Measurements from ENCODE around the gene HAP1.

Gene HAP1

GRCh38 chr17:41723801-41724475 is 10.5 kb downstream of the HAP1 start:
- no peak for DNase-seq (ENCODE audit: low spot score)
- TF ChIP-seq, protein P1, sequence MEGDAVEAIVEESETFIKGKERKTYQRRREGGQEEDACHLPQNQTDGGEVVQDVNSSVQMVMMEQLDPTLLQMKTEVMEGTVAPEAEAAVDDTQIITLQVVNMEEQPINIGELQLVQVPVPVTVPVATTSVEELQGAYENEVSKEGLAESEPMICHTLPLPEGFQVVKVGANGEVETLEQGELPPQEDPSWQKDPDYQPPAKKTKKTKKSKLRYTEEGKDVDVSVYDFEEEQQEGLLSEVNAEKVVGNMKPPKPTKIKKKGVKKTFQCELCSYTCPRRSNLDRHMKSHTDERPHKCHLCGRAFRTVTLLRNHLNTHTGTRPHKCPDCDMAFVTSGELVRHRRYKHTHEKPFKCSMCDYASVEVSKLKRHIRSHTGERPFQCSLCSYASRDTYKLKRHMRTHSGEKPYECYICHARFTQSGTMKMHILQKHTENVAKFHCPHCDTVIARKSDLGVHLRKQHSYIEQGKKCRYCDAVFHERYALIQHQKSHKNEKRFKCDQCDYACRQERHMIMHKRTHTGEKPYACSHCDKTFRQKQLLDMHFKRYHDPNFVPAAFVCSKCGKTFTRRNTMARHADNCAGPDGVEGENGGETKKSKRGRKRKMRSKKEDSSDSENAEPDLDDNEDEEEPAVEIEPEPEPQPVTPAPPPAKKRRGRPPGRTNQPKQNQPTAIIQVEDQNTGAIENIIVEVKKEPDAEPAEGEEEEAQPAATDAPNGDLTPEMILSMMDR (IDR thresholded peaks at IDR 0.05; ENCODE audit: extremely low read depth, missing control alignments) = no peak

GRCh38 chr17:41722231-41722630 is 12.2 kb downstream of the HAP1 start:
- no peak for DNase-seq (ENCODE audit: low spot score)
- TF ChIP-seq, protein P1 (IDR thresholded peaks at IDR 0.05; ENCODE audit: extremely low read depth, missing control alignments) = no peak

GRCh38 chr17:41718287-41718645 is 16.2 kb downstream of the HAP1 start:
- TF ChIP-seq, protein P1 (IDR thresholded peaks at IDR 0.05; ENCODE audit: extremely low read depth, missing control alignments) = no peak

DNA sequence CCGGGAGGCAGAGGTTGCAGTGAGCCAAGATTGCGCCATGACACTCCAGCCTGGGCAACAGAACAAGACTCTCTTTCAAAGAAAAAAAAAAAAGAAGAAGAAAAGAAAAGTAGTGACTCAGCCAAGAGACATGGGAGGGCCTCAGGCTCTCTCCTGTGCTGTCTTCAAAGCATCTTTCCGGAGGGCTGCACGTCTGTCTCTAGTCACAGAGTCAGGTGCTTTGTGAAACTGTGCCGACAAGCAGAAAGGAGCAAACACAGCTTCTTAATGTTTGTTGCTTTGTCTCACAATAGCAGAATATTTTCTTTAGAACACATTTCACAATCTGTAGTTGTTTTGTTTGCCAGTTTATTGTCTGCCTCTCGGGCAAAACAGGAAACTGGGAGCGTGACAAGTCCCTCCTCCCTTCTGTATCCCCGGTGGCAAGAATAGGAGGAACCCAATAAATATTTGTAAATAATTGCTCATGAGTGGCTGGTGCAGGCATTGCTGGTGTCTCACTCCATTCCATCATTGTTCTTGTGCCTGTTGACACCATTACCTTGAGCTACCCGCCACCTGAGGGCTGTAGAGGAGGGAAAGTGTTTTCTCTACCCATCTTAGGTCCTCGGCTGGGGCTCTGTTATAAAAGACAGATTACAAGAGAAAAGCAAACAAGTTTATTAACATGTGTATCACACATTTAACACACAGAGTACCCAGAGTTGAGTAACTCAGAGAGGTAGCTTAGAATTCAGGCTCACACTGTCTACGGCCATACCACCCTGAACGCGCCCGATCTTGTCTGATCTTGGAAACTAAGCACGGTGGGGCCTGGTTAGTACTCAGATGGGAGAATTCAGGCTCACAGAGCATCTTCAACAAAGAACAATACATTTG is 16.8 kb downstream of the HAP1 start:
- TF ChIP-seq, protein P1 (IDR thresholded peaks at IDR 0.05; ENCODE audit: extremely low read depth, missing control alignments) = no peak

More at GRCh38 chr17:41718287-41718645, 16.2 kb downstream of the HAP1 start:
- no peak for DNase-seq (ENCODE audit: low spot score)

GRCh38 chr17:41711669-41712400 is 22.6 kb downstream of the HAP1 start, which contains the start of gene GAST:
Gene GAST, plus strand, starts transcription at chr17:41712331. Its CDS starts 3,106 bp downstream, at chr17:41715437.
- TF ChIP-seq, protein P1 (IDR thresholded peaks at IDR 0.05; ENCODE audit: extremely low read depth, missing control alignments) = no peak
- DNase-seq (ENCODE audit: low spot score) = no peak

More for the DNA sequence above, 16.8 kb downstream of the HAP1 start:
- no peak for DNase-seq (ENCODE audit: low spot score)

DNA sequence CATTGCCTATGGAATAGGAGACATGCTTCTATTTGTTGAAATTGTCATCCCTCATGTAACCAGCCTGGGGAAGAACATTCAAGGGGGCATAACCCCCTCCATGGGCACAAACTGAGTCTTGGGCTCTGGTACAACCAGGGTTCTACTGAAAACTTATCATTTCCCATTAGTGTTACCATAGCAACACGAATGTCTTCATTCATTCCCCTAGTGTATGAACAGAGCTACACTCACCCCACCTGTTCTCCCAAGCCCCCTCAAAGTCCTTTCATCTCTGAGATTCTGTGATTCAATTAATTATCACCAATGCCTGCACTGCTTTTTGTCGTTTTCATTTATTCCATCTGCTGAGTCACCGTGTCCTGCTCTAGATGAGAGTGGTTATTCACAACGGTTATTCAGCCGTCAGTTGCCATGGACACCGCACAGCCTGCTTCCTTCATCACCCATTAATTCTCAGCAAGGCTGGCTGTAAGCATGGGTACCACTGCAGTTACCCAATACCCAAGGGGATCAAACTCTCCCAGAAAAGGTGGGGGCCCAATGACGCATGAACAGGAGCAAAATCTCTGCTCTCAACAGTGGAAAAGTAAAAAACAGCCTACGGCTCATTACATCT is 23.9 kb downstream of the HAP1 start:
- DNase-seq (ENCODE audit: low spot score) = no peak
- TF ChIP-seq, protein P1 (IDR thresholded peaks at IDR 0.05; ENCODE audit: extremely low read depth, missing control alignments) = no peak

Data from GM20000 (cell line).